Measurements from ENCODE around the gene POLR1G.

The POLR1G gene

DNA sequence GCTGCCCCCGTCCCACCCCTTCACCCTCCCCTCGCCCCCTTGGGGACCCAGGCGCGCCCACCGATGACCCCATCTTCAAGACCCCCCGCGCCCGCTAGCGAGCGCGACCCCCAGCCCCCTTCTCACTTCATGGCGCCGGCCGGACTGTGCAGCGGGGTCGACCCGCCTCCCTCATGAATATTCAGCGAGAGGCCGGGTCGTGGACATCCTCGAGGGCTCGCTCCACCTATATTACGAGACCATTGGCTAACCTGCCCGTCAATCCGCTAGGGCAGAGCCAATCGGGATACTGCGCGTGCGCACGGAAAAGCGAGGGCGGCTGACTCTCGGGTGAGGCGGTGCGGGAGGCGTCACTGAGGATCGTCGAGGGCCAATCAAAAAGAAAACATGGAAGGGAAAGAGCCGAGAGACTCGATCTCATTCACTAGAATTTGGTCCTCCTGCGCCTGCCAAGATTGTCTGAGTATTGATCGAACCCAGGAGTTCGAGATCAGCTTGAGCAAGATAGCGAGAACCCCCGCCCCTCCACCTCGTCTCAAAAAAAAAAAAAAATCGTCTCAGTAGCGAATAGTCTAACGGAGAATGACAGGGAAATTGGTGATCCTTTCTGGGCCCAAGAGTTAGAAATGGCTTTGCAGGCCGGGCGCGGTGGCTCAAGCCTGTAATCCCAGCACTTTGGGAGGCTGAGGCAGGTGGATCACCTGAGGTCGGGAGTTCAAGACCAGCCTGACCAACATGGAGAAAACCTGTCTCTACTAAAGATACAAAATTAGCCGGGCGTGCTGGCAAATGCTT, 35.8 kb upstream of the POLR1G start, which contains the start of gene ERCC2:
Gene ERCC2, minus strand, starts transcription at position 164 of the 795 bp plus-strand sequence. Its CDS starts 33 bp downstream, at position 131.
- Mint-ChIP-seq H3K27ac (peak within 1 kb of the TSS; percentile 93 to 98 (median 97)), H3K9me3 (no peaks in the 10 kb centered on the region), H3K36me3 (ENCODE audit: low read depth) (peaks cover 3% of the 10 kb centered on the region), H3K4me1 (peaks cover 11% of the 10 kb centered on the region), H3K27me3 (ENCODE audit: low read depth) (no peaks in the 10 kb centered on the region), H3K4me3 (peak within 1 kb of the TSS; percentile 83 to 85 (median 84))
- TF ChIP-seq, protein P1, sequence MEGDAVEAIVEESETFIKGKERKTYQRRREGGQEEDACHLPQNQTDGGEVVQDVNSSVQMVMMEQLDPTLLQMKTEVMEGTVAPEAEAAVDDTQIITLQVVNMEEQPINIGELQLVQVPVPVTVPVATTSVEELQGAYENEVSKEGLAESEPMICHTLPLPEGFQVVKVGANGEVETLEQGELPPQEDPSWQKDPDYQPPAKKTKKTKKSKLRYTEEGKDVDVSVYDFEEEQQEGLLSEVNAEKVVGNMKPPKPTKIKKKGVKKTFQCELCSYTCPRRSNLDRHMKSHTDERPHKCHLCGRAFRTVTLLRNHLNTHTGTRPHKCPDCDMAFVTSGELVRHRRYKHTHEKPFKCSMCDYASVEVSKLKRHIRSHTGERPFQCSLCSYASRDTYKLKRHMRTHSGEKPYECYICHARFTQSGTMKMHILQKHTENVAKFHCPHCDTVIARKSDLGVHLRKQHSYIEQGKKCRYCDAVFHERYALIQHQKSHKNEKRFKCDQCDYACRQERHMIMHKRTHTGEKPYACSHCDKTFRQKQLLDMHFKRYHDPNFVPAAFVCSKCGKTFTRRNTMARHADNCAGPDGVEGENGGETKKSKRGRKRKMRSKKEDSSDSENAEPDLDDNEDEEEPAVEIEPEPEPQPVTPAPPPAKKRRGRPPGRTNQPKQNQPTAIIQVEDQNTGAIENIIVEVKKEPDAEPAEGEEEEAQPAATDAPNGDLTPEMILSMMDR (IDR thresholded peaks at IDR 0.05; ENCODE audit: unreplicated experiment in 3 of 3): no peak

DNA sequence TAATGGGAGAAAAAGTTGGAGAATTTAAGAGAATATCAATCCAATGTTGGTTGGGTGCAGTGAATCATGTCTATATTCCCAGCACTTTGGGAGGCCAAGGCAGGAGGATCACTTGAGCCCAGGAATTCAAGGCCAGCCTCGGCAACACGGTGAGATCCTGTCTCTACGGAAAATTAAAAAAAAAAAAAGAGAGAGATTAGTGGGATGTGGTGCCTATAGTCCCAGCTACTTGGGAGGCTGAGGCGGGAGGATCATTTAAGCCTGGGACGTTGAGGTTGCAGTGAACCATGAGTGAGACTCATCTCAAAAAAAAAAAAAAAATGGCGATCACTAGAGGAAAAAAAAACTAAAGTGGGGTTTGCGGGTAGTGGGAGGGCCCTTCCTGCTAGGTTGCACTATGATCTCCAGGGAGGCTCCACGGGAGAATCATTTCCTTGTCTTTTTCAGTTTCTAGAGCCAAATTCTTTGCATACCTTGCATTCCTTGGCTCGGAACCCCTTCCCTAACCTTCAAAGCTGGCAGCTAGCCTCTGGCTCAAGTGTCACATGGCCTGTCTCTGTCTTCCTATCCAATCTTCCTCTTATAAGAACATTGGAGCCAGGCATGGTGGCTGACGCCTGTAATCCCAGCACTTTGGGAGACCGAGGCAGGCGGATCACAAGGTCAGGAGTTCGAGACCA, 30.3 kb upstream of the POLR1G start:
- H3K27ac Mint-ChIP-seq: peak overlapping the region; percentile 74 to 84 (median 83)
- peaks cover 12% of the 10 kb centered on the region for H3K4me1 Mint-ChIP-seq

DNA sequence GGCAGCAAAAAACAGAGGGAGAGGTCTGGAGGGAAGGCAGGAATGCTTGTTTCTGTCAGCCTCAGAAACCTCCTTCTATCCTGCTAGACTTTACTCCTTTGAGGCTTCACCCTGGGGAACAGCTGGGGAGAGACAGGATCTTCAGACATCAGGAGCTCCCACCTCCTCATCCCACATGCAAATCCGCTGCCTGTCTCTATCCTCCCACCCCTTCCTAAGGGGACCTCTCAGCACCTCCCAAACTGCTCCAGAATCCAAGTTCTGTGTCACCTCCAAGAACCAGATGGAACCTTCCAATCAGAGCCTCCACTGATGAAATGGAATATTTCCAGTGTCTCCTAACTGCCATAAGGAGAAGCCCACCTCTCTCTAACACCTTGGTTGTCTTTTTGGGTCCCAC, 26.3 kb upstream of the POLR1G start:
- Mint-ChIP-seq H3K27ac (peak overlapping the region in 1 of 3 experiments; percentile 23), H3K9me3 (no peaks in the 10 kb centered on the region), H3K27me3 (ENCODE audit: low read depth) (peaks cover 8% of the 10 kb centered on the region), H3K4me3 (no peak overlapping the region), H3K36me3 (ENCODE audit: low read depth) (no peaks in the 10 kb centered on the region), H3K4me1 (peaks cover 7% of the 10 kb centered on the region)
- TF ChIP-seq, protein P1 (IDR thresholded peaks at IDR 0.05; ENCODE audit: unreplicated experiment in 3 of 3): no peak

More for the DNA sequence above, 30.3 kb upstream of the POLR1G start:
- Mint-ChIP-seq H3K27me3 (ENCODE audit: low read depth) (peaks cover 3% of the 10 kb centered on the region), H3K9me3 (no peaks in the 10 kb centered on the region), H3K4me3 (peak overlapping the region in 2 of 3 experiments; percentile 15 to 53), H3K36me3 (ENCODE audit: low read depth) (no peaks in the 10 kb centered on the region)
- TF ChIP-seq, protein P1 (IDR thresholded peaks at IDR 0.05; ENCODE audit: unreplicated experiment in 3 of 3): no peak

DNA sequence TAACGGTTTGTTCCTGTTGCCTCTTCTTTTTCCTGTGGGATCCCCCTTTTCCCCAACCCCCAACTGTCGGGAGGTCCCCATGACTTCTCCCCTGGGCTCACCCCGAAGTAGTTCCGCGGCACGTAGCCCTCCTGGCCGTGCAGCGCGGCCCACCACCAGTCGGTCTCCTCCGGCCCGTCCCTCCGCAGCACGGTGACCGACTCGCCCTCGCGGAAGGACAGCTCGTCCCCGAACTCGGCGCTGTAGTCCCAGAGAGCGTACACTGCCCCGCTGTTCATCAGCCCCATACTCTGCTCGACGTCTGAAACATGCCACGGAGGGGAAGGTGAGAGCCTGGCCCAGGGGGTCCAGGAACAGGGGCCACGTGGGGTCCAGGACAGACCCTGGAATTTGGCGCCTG, 24.0 kb upstream of the POLR1G start:
- Mint-ChIP-seq H3K4me1 (no peaks in the 10 kb centered on the region), H3K9me3 (no peaks in the 10 kb centered on the region)

DNA sequence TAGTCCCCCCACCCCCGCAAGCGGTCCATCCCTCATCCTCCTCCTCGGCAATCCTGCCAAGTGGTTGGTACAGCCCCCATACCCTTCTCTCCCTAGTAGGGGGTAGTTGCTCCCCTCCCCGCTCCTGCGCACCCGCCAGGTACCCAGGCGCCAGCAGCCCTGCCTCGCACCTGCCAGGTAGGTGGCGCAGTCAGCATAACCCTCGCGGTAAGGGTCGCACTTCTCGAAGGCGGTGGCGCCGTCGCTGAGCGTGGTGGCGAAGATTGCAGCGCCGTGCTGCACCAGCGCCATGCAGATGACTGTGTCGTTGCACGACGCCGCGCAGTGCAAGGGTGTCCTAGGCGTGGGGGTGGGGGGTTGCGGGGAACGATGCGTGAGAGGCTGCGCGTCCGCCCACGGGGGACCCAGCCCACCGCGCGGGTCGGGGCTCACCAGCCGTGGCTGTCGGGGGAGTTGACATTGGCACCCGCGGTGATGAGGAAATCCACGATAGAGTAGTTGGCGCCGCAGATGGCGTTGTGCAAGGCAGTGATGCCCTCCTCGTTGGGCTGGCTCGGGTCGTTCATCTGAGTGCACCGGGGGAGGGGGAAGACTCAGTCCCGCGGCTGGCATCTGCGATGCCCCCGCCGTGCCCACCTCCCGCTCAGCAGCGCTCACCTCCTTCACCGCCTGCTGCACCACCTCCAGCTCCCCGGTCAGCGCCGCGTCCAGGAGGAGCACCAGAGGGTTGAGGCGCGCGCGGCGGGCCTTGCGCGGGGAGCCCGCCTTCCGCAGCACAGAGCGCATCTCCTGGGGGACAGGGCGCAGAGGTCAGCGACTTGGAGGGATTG, 20.8 kb upstream of the POLR1G start:
- TF ChIP-seq, protein P1 (IDR thresholded peaks at IDR 0.05; ENCODE audit: unreplicated experiment in 3 of 3): no peak
- Mint-ChIP-seq H3K36me3 (ENCODE audit: low read depth) (no peaks in the 10 kb centered on the region), H3K4me3 (no peak overlapping the region), H3K27me3 (ENCODE audit: low read depth) (peaks cover 27% of the 10 kb centered on the region), H3K4me1 (no peaks in the 10 kb centered on the region), H3K9me3 (no peaks in the 10 kb centered on the region), H3K27ac (no peak overlapping the region)

More for the DNA sequence above, 24.0 kb upstream of the POLR1G start:
- H3K4me3 Mint-ChIP-seq: no peak overlapping the region
- no peaks in the 10 kb centered on the region for H3K36me3 Mint-ChIP-seq (ENCODE audit: low read depth)
- H3K27me3 Mint-ChIP-seq (ENCODE audit: low read depth): peaks cover 23% of the 10 kb centered on the region
- TF ChIP-seq, protein P1 (IDR thresholded peaks at IDR 0.05; ENCODE audit: unreplicated experiment in 3 of 3): no peak
- H3K27ac Mint-ChIP-seq: no peak overlapping the region
